H1 (cell line): ENCODE results near the gene ATF7. TPM values are rescaled to one million over a fixed set of nuclear protein-coding genes. Genes with fewer than 3 reads are reported as not detected.

Experiments
- BRCA1 ChIP-seq: IDR thresholded peaks from 2 replicates; pipeline ENCODE4 v1.6.1; 2012; ENCODE audit warnings: low read depth, low read length, improper control_type of control experiment
- CHD1 ChIP-seq: IDR thresholded peaks from 2 replicates; pipeline ENCODE4 v1.6.1; 2012; ENCODE audit warnings: low read depth, low read length, improper control_type of control experiment
- CHD7 ChIP-seq: fragments of 300-600 bp; sonication (generic); IDR thresholded peaks from 2 replicates; pipeline ENCODE4 v1.7.1; 2012; ENCODE audit warnings: low read length, moderate library complexity, mild to moderate bottlenecking, inconsistent platforms; ENCODE audit not compliant: insufficient replicate concordance
- EGR1 ChIP-seq: IDR thresholded peaks from 2 replicates; pipeline ENCODE4 v1.6.1; 2011; ENCODE audit warnings: low read depth, low read length, borderline replicate concordance
- GABPA ChIP-seq: IDR thresholded peaks from 2 replicates; pipeline ENCODE4 v1.6.1; 2011; ENCODE audit warnings: mild to moderate bottlenecking, low read length, moderate library complexity, borderline replicate concordance; ENCODE audit not compliant: insufficient read depth
- GTF2F1 ChIP-seq: IDR thresholded peaks from 2 replicates; pipeline ENCODE4 v1.6.1; 2012; ENCODE audit warnings: low read depth, low read length, improper control_type of control experiment, borderline replicate concordance
- KDM1A ChIP-seq: fragments of 200-600, 300-600 bp; sonication (generic); IDR thresholded peaks from 2 replicates; pipeline ENCODE4 v1.7.1; 2016; ENCODE audit warnings: mild to moderate bottlenecking, low read length, borderline replicate concordance
- RAD21 ChIP-seq, 2 experiments: IDR thresholded peaks in 1 of 2; conservative IDR thresholded peaks in 1 of 2; 2 replicates each; pipeline ENCODE4 v1.6.1; 2011; ENCODE audit warnings: low read depth in 2 of 2, low read length in 2 of 2, improper control_type of control experiment in 1 of 2, inconsistent platforms in 1 of 2, mild to moderate bottlenecking in 1 of 2, moderate library complexity in 1 of 2
- RFX5 ChIP-seq: IDR thresholded peaks from 2 replicates; pipeline ENCODE4 v1.6.1; 2011; ENCODE audit warnings: low read depth, low read length, improper control_type of control experiment, borderline replicate concordance
- SP1 ChIP-seq: IDR thresholded peaks from 2 replicates; pipeline ENCODE4 v1.6.1; 2011; ENCODE audit warnings: low read depth, low read length
- YY1 ChIP-seq: IDR thresholded peaks from 2 replicates; pipeline ENCODE4 v1.6.1; 2011; ENCODE audit warnings: low read depth, mild to moderate bottlenecking, low read length
- polyA plus RNA-seq, 7 experiments: library from polyadenylated mRNA; depleted of rRNA in 3 of 7; stranded (reverse) in 5 of 7; unstranded in 2 of 7; fragments of >200 nt in 5 of 7; fragments of 200-250 nt in 2 of 7; gene quantifications; 1 replicate in 5 of 7; 2 replicates in 1 of 7; 4 replicates in 1 of 7; pipeline versions ENCODE4 v1.2.1 to v1.2.3, GENCODE V29; 2011 to 2013; ENCODE audit warnings: missing spikeins in 2 of 7, mixed read lengths in 2 of 7
- total RNA-seq: library from RNA; stranded (reverse); fragmentation: NEBNext Ultra II Directional; extraction: Animal tissue kit (Norgen Biotek cat#: 25700); gene quantifications from 2 replicates; pipeline ENCODE4 v1.2.1, GENCODE V29; 2021
- TF ChIP-seq, protein P1 (sequence below): IDR thresholded peaks from 2 replicates; pipeline ENCODE4 v1.6.1; 2012; ENCODE audit warnings: inconsistent platforms

The ATF7 gene
- total and polyA plus RNA-seq, 2 of the 8 experiments (the other 6 are each of a cell fraction or from before 2014, with no cell fraction given), result 10.1 to 16.6 TPM

DNA sequence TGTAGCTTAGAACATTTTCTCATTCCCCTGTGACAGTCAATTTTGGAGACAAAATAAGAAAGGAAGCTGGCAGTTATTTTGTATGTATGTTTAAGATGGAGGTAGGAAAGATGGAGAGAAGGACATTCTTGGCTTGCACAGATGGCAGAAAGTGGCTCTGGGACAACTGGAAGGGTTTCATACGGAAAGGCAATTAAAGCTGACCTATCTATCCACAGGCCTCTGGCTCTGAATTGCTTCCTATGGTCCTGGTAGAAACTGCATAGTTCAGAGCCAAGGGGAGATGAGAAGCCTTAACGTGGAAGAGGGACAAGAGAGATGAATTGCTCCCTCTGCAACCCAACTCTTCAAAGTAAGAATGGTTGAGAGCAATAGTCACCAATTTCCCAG is 110.9 kb downstream of the ATF7 start (continued):
- TF ChIP-seq CHD7 (no peak), EGR1 (no peak), SP1 (no peak), RFX5 (no peak), CHD1 (no peak), KDM1A (no peak), BRCA1 (no peak), YY1 (no peak), GABPA (no peak), GTF2F1 (no peak), RAD21 (IDR thresholded peaks at IDR 0.05 in 1 of 2, conservative IDR thresholded peaks at IDR 0.05 in 1 of 2; ENCODE audit: low read depth in 2 of 2, low read length in 2 of 2) (no peak)
- TF ChIP-seq, protein P1, sequence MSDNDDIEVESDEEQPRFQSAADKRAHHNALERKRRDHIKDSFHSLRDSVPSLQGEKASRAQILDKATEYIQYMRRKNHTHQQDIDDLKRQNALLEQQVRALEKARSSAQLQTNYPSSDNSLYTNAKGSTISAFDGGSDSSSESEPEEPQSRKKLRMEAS, result no peak
